Memory B cell (primary cell): ENCODE data around the gene NOBOX.

ENCODE experiments used
- ATAC-seq: fragments of 150-1000 bp; cut with Tn5 transposase; 2 replicates; pipeline ENCODE4 v1.10.0; 2021; ENCODE audit warnings: low read depth, mild to moderate bottlenecking, moderate library complexity
- DNase-seq, 2 donors: peaks; one replicate each; pipeline ENCODE4 v3.0.0; 2022; ENCODE audit warnings: low spot score in 2 of 2
- H3K27ac Mint-ChIP-seq: one replicate; pipeline ENCODE4 v1.8.0; 2022; ENCODE audit warnings: mild to moderate bottlenecking, moderate library complexity, mixed read lengths
- H3K27me3 Mint-ChIP-seq: one replicate; pipeline ENCODE4 v1.8.0; 2022; ENCODE audit warnings: mixed read lengths
- H3K36me3 Mint-ChIP-seq: one replicate; pipeline ENCODE4 v1.8.0; 2022; ENCODE audit warnings: mild to moderate bottlenecking, mixed read lengths
- H3K4me1 Mint-ChIP-seq: one replicate; pipeline ENCODE4 v1.8.0; 2022; ENCODE audit warnings: mixed read lengths
- H3K4me3 Mint-ChIP-seq: one replicate; pipeline ENCODE4 v1.8.0; 2022; ENCODE audit warnings: mild to moderate bottlenecking, moderate library complexity, mixed read lengths
- H3K9me3 Mint-ChIP-seq: one replicate; pipeline ENCODE4 v1.8.0; 2022; ENCODE audit warnings: mixed read lengths

Gene NOBOX

GRCh38 chr7:144407266-144407931, 3.9 kb upstream of the NOBOX start:
- DNase-seq, result no peak
- H3K27ac Mint-ChIP-seq, result no peak overlapping the region
- ATAC-seq, result no peak
- no peak overlapping the region for H3K4me3 Mint-ChIP-seq
- no peaks in the 10 kb centered on the region for H3K36me3 Mint-ChIP-seq
- H3K27me3 Mint-ChIP-seq, result peaks cover 15% of the 10 kb centered on the region
- no peaks in the 10 kb centered on the region for H3K4me1 Mint-ChIP-seq
- H3K9me3 Mint-ChIP-seq, result no peaks in the 10 kb centered on the region

- Mint-ChIP-seq H3K36me3 (no peaks in the 10 kb centered on the region), H3K9me3 (no peaks in the 10 kb centered on the region), H3K27ac (no peak overlapping the region), H3K27me3 (peaks cover 21% of the 10 kb centered on the region), H3K4me1 (no peaks in the 10 kb centered on the region), H3K4me3 (no peak overlapping the region)
- no peak for DNase-seq
- ATAC-seq, result no peak
Observed at GRCh38 chr7:144404946-144405345, 1.5 kb upstream of the NOBOX start.

GRCh38 chr7:144403102-144403501, 391 bp downstream of the NOBOX start:
- DNase-seq (no peak), ATAC-seq (no peak)
- peaks cover 18% of the 10 kb centered on the region for H3K27me3 Mint-ChIP-seq
- H3K4me3 Mint-ChIP-seq, result no peak overlapping the region
- no peaks in the 10 kb centered on the region for H3K9me3 Mint-ChIP-seq
- no peak overlapping the region for H3K27ac Mint-ChIP-seq
- no peaks in the 10 kb centered on the region for H3K4me1 Mint-ChIP-seq
- no peaks in the 10 kb centered on the region for H3K36me3 Mint-ChIP-seq

- peaks cover 17% of the 10 kb centered on the region for H3K27me3 Mint-ChIP-seq
- no peak overlapping the region for H3K27ac Mint-ChIP-seq
- no peaks in the 10 kb centered on the region for H3K9me3 Mint-ChIP-seq
- DNase-seq (no peak), ATAC-seq (no peak)
- no peaks in the 10 kb centered on the region for H3K36me3 Mint-ChIP-seq
- H3K4me3 Mint-ChIP-seq, result no peak overlapping the region
- H3K4me1 Mint-ChIP-seq, result no peaks in the 10 kb centered on the region
Observed at GRCh38 chr7:144401490-144401889, 2.0 kb downstream of the NOBOX start.

- no peak overlapping the region for H3K27ac Mint-ChIP-seq
- H3K9me3 Mint-ChIP-seq, result no peaks in the 10 kb centered on the region
- no peak for ATAC-seq
- no peaks in the 10 kb centered on the region for H3K36me3 Mint-ChIP-seq
- no peak for DNase-seq
- no peaks in the 10 kb centered on the region for H3K4me1 Mint-ChIP-seq
- peaks cover 19% of the 10 kb centered on the region for H3K27me3 Mint-ChIP-seq
- no peak overlapping the region for H3K4me3 Mint-ChIP-seq
Observed at GRCh38 chr7:144399946-144400345, 3.5 kb downstream of the NOBOX start.

GRCh38 chr7:144398911-144399310, 4.6 kb downstream of the NOBOX start:
- no peaks in the 10 kb centered on the region for H3K36me3 Mint-ChIP-seq
- no peak for DNase-seq
- H3K4me1 Mint-ChIP-seq, result no peaks in the 10 kb centered on the region
- no peaks in the 10 kb centered on the region for H3K9me3 Mint-ChIP-seq
- ATAC-seq, result no peak
- no peak overlapping the region for H3K4me3 Mint-ChIP-seq
- no peak overlapping the region for H3K27ac Mint-ChIP-seq
- H3K27me3 Mint-ChIP-seq, result peaks cover 19% of the 10 kb centered on the region

GRCh38 chr7:144398291-144398690, 5.2 kb downstream of the NOBOX start:
- H3K36me3 Mint-ChIP-seq, result no peaks in the 10 kb centered on the region
- peaks cover 19% of the 10 kb centered on the region for H3K27me3 Mint-ChIP-seq
- no peaks in the 10 kb centered on the region for H3K9me3 Mint-ChIP-seq
- no peak overlapping the region for H3K27ac Mint-ChIP-seq
- no peak overlapping the region for H3K4me3 Mint-ChIP-seq
- no peak for ATAC-seq
- DNase-seq, result no peak
- H3K4me1 Mint-ChIP-seq, result no peaks in the 10 kb centered on the region

- no peak for ATAC-seq
- no peaks in the 10 kb centered on the region for H3K9me3 Mint-ChIP-seq
Observed at GRCh38 chr7:144397086-144397485, 6.4 kb downstream of the NOBOX start.

GRCh38 chr7:144391823-144392255, 11.7 kb downstream of the NOBOX start:
- Mint-ChIP-seq H3K36me3 (no peaks in the 10 kb centered on the region), H3K4me3 (no peak overlapping the region), H3K9me3 (no peaks in the 10 kb centered on the region), H3K4me1 (peaks cover 8% of the 10 kb centered on the region), H3K27me3 (peaks cover 9% of the 10 kb centered on the region), H3K27ac (no peak overlapping the region)
- DNase-seq (peak in 1 of 2 donors; percentile 41), ATAC-seq (peak; percentile 63)

More at GRCh38 chr7:144397086-144397485, 6.4 kb downstream of the NOBOX start:
- DNase-seq, result no peak
- H3K27me3 Mint-ChIP-seq, result peaks cover 14% of the 10 kb centered on the region
- H3K4me1 Mint-ChIP-seq, result no peaks in the 10 kb centered on the region
- H3K36me3 Mint-ChIP-seq, result no peaks in the 10 kb centered on the region
- no peak overlapping the region for H3K4me3 Mint-ChIP-seq
- no peak overlapping the region for H3K27ac Mint-ChIP-seq

- no peak for DNase-seq
- H3K4me3 Mint-ChIP-seq, result no peak overlapping the region
- no peak overlapping the region for H3K27ac Mint-ChIP-seq
- peaks cover 9% of the 10 kb centered on the region for H3K27me3 Mint-ChIP-seq
- H3K4me1 Mint-ChIP-seq, result peaks cover 8% of the 10 kb centered on the region
- no peaks in the 10 kb centered on the region for H3K36me3 Mint-ChIP-seq
- H3K9me3 Mint-ChIP-seq, result no peaks in the 10 kb centered on the region
- ATAC-seq, result no peak
Observed at GRCh38 chr7:144391014-144391413, 12.5 kb downstream of the NOBOX start.

- no peaks in the 10 kb centered on the region for H3K36me3 Mint-ChIP-seq
- H3K27ac Mint-ChIP-seq, result no peak overlapping the region
- H3K9me3 Mint-ChIP-seq, result no peaks in the 10 kb centered on the region
- H3K27me3 Mint-ChIP-seq, result peaks cover 7% of the 10 kb centered on the region
- ATAC-seq, result no peak
- no peak for DNase-seq
- H3K4me1 Mint-ChIP-seq, result peaks cover 8% of the 10 kb centered on the region
- no peak overlapping the region for H3K4me3 Mint-ChIP-seq
Observed at GRCh38 chr7:144390481-144390880, 13.0 kb downstream of the NOBOX start.

- DNase-seq (no peak), ATAC-seq (no peak)
- Mint-ChIP-seq H3K4me3 (no peak overlapping the region), H3K27ac (no peak overlapping the region), H3K9me3 (no peaks in the 10 kb centered on the region), H3K4me1 (peaks cover 21% of the 10 kb centered on the region), H3K36me3 (no peaks in the 10 kb centered on the region), H3K27me3 (peaks cover 16% of the 10 kb centered on the region)
Observed at GRCh38 chr7:144388950-144389349, 14.5 kb downstream of the NOBOX start.

- H3K27ac Mint-ChIP-seq, result no peak overlapping the region
- ATAC-seq (no peak), DNase-seq (no peak)
- peaks cover 16% of the 10 kb centered on the region for H3K27me3 Mint-ChIP-seq
- no peaks in the 10 kb centered on the region for H3K36me3 Mint-ChIP-seq
- H3K4me1 Mint-ChIP-seq, result peaks cover 19% of the 10 kb centered on the region
- H3K4me3 Mint-ChIP-seq, result no peak overlapping the region
- no peaks in the 10 kb centered on the region for H3K9me3 Mint-ChIP-seq
Observed at GRCh38 chr7:144386741-144387140, 16.8 kb downstream of the NOBOX start.

- no peak overlapping the region for H3K27ac Mint-ChIP-seq
- H3K9me3 Mint-ChIP-seq, result no peaks in the 10 kb centered on the region
- DNase-seq (no peak), ATAC-seq (no peak)
- H3K36me3 Mint-ChIP-seq, result no peaks in the 10 kb centered on the region
- peaks cover 12% of the 10 kb centered on the region for H3K27me3 Mint-ChIP-seq
- no peak overlapping the region for H3K4me3 Mint-ChIP-seq
- peaks cover 15% of the 10 kb centered on the region for H3K4me1 Mint-ChIP-seq
Observed at GRCh38 chr7:144384555-144385245, 18.8 kb downstream of the NOBOX start.

- Mint-ChIP-seq H3K27ac (no peak overlapping the region), H3K27me3 (peaks cover 10% of the 10 kb centered on the region), H3K4me3 (no peak overlapping the region), H3K9me3 (no peaks in the 10 kb centered on the region), H3K36me3 (no peaks in the 10 kb centered on the region), H3K4me1 (peaks cover 13% of the 10 kb centered on the region)
- DNase-seq (no peak), ATAC-seq (no peak)
Observed at GRCh38 chr7:144384071-144384470, 19.4 kb downstream of the NOBOX start.
